Measurements from ENCODE around the gene MOB3C.

DNA sequence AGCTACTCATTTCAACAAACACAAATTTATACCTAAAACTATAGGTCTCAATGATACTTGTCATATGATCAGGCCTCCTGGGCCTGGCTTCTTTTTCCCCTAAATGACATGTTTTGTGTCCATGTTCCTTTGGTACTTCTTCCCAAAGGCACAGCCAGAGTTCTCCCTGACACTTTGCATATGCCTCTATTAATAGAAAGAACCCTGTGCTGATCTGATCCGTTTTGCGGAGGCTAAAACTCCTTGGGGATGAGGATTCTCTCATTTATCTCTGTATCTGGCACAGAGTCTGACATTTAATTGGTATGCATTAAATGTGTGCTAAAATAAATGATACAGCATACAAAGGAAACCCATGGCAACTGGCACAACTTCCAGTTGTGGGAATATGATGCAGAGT is 40.0 kb upstream of the MOB3C start:
- no peak for TF ChIP-seq RCOR1 (IDR thresholded peaks at IDR 0.05; ENCODE audit: insufficient replicate concordance, low read length)
- TF ChIP-seq, protein P1, sequence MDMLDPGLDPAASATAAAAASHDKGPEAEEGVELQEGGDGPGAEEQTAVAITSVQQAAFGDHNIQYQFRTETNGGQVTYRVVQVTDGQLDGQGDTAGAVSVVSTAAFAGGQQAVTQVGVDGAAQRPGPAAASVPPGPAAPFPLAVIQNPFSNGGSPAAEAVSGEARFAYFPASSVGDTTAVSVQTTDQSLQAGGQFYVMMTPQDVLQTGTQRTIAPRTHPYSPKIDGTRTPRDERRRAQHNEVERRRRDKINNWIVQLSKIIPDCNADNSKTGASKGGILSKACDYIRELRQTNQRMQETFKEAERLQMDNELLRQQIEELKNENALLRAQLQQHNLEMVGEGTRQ (IDR thresholded peaks at IDR 0.05; ENCODE audit: low read depth, low read length): no peak
- TF ChIP-seq POLR2A (IDR thresholded peaks at IDR 0.05; ENCODE audit: low read depth, low read length): no peak

Measured in IMR-90 (cell line).